ENCODE data around the gene PCSK2.

PCSK2 gene

DNA sequence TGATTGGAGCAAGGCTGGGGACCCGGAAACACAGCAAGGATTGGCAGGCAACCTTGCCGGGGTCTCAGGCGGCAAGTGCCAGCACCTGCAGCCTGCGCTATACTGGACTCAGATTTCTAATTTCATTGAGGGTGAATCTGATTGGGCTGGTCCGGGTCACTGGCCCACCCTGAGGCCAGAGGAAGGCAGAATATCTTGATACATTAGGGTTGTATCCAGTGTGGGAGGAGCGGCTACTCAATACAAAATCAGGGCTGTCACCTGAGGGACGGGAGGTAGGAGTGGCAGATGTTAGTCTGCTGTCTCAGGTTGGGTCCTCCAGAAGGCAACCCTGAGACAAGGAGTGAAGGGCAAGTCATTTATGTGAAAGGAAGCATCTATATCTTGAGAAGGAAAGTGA is 263.7 kb downstream of the PCSK2 start:
- no peak for DNase-seq

DNA sequence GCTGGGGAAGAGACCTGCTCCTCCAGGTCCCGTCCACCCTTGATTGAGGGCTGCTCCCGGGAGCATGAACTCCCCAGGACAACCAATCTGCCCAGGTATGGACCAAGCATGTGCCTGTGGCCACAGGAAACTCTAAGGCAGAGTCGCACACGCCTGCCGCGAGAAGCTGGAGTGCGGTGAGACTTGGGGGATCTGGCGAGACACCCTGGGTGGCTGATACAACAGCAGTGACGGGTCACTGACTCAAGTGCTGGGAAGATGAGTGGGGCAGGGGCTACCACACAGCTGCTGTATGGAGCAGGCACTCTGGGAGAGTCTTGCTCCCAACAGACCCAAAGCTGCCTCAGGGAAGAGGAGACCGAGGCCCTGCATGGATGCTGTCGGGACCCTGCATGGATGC is 264.2 kb downstream of the PCSK2 start:
- no peak for DNase-seq

DNA sequence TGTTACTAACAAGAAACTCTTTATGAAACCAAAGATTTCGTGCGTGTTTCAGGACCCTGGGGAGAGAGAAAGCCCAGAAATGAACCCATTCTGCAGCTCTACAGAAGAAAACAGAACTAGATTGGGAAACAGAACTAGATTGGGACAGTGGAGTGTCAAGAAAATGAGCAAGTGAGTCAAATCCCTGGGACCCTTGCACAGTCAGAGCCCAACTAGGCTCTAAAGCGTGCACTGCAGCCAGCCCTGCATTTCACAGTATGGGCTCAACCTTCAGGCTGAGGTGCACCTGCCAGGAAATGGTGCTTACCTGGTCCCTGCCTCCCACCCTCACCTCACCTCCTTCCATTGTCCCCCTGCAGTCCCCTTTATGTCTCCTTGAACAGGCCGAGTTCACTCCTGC is 264.6 kb downstream of the PCSK2 start:
- no peak for DNase-seq

DNA sequence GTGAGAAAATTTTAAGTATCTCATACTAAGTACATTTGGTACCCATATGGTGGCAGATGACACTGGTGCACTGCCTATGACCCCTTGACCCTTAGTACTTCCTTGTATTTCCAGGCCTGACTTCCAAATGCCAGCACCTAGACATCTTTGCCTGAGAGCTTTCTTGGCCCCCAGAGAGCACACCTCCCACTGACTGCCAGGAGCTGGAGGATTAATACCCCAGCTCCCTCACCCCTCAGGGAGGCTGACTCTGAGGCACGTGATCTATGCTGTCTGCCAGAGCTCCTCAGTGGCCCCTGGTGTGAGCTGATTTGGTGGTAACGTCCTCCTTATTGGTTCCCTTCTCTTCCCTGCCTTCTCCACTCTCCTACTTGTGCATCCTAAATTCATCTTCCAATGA is 266.3 kb downstream of the PCSK2 start:
- DNase-seq, result no peak

DNA sequence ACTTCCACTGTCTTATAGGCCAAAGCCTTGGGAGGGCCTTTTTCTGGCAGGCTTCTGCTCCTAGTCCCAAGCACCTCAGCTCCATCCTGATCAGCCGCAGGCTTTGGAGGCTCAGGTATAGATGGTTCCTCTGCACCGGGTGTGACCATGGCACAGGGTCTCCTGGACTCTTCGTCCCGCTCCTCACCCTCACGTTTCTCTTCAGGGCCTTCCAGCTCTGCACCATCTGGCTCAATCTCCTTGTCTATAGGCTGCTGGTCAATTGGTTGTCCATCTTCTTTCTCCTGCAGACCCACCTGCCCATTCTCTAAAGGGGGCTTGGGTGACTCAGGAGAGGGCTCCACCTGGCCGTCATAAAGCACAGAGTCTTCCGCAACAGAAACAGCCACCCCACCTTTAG is 267.4 kb downstream of the PCSK2 start:
- DNase-seq, result no peak

DNA sequence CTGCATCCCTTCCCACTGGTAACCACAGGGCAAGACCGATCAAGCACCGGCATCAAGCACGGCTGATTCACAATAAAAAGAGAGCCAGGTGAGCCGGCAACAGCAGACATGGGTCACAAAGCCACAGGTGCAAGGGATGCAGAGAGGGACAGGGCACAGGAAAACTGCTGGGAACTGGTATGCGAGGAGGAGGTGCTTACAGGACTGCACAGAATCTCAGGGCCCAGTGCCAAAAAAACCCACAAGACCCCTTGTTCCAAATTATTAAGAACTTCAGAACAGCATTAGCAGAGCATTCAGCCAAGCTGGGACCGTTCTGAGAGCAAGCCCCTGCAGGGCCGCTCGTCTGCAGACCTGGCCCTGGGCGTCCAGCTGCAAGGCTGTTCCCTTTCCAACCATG is 269.0 kb downstream of the PCSK2 start:
- no peak for DNase-seq

DNA sequence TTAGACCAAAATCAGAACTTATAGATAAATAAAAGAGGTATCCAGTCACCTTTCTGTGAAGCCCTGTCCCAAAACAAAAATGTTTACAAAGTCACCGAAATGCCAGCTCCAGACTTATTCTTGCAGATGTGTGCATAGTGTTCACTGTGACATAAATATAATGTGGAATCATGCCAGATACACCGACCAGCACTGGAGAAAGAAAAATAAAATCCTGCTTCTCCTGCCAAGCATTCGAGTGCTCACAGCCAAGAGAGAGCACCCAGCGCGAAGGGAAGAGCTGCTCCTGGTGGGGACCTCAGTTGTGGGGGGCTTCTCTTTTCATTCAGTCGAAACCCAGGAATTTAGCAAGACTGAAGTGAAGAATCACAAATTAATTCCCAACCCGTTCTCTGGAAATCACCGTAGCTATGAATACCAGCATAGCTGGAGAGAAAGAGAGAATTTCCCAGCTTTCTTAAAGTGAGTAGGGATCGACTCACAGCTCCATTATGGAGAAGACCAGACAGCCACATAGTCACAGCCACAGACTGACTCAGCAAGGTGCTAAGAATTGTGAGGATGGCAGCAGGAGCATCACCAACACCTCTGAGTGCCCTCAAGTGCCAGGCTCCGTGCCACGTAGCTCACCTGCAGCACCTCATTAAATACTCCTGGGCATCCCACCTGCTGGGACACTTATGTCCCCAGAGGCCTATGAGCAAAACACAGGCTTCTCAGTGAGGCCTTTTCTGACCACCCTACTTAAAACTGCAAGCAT is 271.2 kb downstream of the PCSK2 start:
- DNase-seq, result no peak

DNA sequence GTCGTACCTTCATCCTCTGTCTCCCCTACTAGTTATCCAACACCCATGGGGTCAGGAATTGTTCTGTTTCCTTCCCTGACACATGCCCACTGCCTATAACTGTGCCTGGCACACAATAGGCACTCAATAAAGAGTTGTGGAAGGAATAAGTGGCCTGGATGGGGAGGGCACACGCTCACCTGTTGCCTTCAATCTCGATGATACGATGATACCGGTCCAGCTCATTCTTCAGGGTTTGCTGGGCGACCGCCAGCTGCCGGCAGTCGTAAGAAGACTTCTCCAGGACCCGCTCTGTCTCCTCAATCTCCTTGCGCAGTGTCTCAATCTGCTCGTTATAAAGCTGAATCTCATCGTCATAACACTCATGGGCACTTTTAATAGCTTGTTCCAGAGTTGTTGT is 271.8 kb downstream of the PCSK2 start:
- DNase-seq, result no peak

DNA sequence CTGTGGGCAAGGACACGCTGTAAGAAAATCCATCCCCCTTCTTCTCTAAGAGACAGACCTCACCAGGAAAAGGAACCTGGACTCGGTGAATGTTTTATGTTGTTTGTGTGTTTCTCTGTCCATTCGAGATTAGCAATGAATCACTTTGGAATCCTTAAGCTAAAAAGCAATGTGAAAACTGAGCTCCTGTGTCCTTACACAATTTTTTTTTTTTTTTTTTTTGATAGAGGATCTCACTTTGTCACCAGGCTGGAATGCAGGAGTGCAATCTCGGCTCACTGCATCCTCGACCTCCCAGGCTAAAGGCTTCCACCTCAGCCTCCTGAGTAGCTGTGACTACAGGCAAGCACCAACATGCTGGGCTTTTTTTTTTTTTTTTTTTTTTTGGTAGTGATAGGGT is 272.2 kb downstream of the PCSK2 start:
- DNase-seq, result no peak

DNA sequence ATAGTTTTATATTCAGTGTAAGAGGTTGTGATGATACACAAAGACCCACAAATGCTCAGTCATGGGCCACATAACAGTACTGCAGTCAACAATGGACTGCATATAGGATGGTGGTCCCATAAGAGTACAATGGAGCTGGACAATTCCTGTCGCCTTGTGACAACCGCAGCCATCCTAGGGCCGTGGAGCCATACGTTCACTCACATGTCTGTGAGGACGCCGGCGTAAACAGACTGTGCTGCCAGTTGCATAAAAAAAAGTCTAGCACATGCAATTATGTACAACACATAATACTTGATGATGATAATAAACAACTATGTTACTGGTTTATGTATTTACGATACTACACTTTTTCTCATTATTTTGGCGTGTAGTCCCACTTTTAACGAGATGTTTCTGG is 273.4 kb downstream of the PCSK2 start:
- DNase-seq, result no peak

DNA sequence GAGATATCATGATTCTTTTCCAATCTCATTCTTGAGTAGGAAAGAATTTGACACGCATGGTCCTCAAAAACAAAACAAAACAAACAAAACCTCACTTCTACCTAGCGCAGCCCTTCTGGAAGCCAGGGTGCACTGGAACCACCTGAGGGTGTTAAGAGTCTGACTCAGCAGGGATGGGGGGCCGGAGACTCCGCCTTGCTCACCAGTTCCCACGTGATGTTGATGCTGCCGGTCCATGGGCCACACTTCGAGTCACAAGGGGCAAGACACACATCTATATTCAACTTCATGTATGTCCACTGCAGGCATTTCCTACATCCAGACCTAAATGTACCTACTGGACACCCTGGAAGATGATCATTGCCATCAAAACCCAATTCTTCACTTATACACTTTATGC is 274.0 kb downstream of the PCSK2 start:
- no peak for DNase-seq

DNA sequence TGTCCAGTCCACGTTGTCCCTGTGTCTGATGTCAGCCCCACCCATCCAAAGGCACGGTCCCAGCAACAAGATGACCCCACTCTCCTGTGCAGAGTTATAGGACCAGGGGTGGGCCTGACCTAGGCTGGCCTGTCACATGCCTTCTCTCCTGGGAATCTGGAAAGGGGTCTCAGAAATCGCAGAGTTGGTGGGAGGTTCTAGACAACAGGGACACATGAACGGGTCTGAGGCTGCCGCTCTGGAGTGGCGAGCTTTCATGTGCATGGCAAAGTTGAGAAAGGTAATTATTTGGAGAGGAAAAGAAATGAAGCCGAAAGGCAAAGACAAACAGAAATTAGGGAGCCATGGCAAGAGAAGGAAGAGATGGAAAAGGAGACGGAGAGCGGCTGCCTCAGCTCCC is 274.9 kb downstream of the PCSK2 start:
- DNase-seq, result no peak

DNA sequence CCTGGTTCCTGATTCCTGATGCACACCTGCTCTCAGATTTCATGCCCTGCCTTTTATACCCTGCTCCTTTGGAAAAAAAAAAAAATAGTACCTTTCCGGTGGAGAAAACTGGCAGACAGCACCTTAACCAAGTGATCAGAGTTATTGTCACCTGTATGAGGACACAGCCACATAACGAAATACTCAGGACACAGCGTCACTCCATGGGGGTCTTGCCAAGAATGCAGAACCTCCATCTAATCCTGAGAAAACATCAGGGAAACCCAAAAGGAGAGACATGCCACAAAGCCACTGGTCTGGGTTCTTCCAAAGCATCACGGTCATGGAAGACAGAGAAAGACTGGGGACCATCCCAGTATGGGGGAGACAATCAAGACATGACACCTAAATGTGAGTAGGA is 275.3 kb downstream of the PCSK2 start:
- no peak for DNase-seq

DNA sequence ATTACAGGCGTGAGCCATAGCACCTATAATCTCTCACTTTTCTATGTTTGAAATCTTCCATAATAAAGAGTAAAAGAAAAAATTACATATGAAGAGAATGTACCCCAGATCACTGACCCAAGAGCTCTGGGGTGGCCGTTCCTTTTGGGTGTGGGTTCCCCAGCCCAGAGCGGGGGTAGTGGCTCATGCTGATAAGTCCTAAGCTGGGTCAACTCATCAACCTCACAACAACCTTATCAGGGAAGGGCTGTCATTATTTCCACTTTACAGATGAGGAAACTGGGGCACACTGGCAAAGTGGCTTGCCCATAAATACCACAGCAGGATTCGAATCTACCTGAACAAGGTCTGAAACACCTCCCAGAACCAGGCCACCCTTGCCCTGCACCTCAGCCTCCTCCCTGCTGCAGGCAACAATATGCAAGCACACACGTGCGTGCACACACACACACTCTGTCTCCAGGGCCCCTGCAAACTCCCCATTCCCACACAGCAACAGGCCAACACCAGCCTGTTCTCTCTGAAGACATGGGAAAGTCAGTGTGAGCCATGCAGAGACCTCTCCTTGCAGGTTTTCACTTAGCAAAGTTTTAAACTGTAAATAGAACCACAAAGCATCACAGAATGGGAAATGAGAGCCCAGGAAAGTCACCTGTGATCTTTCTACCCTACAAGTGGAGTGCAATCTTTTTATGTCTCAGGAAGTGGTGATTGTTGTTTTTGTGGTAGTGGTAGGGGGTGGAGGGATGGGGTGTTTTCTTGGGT is 276.6 kb downstream of the PCSK2 start:
- no peak for DNase-seq

DNA sequence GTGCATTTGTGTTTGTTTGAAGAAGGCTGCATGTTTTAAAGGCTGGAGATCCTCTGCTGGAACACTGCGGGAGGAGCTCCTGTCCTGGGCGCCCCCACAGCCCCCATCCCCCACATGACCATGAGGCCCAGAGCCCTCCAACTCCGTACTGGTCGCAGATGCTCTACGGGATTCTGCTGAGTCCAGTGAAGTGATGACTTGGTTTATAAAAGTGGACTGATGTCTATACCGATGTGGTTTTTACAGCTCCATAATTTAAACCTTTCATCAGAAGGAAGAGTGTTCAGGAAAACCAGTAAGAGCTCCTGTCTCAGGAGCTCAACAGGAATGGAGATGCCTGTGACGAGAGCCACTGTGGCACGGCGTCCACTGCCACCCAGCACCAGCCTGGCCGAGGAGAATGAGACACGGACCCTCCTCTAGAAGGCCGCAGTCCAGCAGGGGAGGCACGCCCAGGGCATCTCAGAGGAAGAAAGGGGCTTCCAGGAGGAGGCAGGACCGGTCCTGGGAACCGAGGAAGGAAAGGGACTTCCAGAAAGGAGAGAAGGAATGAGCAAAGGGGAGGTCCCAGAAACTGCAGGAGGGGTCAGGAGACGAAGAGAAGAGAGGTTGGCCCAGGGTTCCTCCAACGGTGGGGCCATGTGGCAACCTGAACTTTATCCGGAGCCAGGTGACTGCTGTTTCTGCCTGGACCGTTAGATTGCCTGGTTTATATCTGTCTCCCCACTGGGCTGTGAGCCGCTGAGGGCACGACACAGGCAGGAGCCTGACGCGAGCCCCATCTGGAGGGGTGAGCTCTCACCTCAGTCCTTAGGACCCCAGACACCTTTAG is 277.4 kb downstream of the PCSK2 start:
- DNase-seq, result peak; percentile 49

DNA sequence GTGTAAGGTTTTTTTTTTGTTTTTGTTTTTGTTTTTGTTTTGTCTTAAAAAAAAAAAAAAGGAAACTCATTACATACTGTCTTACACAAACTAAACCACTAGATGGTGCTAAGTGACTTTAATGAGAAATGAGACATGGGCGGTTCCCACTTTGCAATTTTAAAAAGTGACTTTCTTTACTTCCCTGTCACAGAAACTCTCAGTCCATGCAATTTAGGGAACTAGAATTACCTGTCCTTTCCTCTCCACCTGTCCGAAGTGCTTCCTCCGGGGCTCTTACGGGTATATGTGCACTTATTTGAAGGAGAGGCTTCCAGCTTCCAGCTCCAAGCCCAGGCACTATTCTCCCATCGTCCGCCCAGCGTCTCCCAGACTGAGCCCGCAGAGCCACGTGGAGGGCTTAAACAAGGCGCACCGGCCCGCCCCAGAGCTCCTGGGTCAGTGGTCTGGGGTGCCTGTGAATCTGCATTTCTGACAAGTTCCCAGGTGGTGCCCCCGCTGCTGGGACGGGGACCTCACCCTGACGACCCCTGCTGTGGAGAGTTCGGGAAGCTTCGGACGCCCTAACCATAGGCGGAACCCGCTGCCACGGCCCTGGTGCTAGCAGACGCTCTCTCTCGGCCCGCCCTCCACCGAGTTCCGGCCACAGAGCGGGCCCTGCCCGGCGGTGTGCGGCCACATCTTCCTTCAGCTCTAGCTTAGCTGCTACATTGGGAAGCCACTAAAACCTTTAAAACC is 278.2 kb downstream of the PCSK2 start:
- DNase-seq, result peak; percentile 61

DNA sequence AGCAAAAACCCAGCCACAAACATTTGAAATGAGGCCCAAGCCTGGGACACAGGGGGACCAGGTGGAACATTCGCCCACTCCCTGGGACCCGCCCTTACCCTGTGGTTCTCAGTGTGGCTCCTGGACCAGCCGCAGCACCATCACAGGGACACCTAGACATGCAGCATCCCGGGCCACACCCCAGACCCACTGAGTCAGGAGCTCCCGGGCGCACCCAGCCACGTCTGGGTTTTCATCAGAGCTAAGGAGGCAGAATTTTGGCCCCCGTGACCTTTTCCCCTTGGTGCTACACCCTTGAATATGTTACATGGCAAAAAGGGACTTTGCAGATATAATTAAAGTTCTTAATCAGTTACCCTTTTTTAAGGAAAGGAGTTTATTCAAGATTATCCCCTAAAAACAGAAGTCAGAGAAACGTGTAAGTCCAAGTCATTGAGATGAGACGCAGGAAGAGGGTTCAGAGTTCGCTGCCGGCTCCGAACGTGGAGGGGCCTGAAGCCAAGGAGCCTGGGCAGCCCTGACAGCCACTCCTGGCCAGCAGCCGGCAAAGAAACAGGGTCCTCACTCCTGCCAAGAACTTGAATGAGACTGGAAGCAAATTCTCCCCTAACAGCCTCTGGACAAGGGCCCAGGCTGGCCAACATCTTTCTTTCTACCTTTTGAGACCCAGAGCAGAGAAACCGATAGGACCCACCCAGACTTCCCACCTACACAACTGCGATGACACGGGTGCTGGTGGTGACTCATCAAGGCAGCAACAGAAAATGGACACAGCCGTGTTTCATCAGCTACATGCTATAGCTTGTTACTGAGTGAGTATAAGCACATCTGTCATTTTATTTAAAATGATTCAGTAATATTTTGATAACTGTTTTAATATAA is 279.0 kb downstream of the PCSK2 start:
- no peak for DNase-seq

DNA sequence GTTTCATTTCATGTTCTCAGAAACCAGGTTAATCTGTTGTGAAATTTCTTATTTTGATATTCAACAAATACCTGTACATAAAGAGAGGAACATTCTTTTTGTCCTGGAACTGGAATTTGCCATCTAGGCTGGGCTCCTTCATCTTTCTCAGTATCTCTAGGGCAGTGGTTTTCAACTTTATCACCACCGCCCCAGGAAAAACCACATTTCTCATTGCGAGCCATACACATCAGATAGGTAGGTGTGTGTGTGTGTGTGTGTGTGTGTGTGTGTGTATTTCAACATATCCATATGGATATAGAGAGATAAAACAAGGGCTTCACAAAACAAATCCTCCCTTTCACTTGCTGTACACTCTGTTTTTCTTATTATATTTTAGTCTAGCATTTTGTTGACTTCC is 280.2 kb downstream of the PCSK2 start:
- no peak for DNase-seq

DNA sequence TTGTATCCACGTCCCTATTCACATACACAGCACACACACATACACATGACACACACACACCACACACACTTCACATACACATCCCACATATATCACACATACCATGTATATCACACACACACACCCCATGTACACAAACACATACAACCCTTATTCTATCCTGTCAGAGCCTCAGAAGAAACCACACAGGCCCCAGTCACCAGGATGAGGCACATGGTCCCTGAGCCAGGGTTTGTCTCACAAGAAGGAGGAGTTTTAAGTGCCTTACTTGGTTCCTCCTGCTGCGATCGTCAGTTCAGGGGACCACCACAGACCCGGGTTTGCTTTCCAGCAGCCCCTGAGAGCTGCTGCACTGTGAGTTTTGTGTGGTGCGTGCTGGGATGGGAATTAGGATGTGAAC is 280.7 kb downstream of the PCSK2 start:
- no peak for DNase-seq

DNA sequence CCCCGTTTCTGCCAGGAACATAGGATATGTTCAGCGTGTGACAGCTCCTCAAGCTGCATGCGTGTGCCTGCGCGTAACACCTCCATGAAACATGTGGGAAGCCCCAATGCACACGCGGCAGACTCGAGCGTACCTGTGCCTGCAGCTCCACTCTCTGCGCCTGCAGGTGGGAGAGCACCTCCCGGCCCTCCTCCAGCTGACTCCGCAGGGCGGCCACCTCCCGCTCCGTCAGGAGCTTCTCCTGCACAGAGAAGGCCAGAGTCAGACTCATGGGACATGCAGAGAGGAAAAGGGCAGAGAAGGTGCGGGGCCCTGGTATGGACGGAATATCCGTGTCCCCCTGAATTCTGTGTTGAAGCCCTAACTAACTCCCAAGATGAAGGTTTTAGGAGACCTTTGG is 281.9 kb downstream of the PCSK2 start:
- no peak for DNase-seq

DNA sequence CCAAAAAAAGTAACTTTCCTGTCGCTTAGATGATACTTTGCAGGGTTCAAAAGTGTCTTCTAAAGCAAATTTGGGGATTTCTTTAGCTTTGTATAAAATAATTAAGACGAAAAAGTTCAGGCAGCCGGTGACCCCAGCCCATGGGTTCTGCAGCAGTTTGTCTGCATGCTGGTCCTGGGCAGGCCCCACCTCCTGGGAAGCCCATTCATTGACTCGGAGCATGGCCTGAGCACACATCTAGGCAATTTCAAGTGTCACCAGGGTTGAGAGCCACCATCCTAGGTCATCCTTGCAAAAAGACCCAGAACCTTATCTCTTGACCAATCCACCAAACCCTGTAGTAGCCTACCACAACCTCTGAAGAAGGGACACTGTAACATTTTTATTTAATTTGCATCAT is 283.7 kb downstream of the PCSK2 start:
- DNase-seq, result no peak

DNA sequence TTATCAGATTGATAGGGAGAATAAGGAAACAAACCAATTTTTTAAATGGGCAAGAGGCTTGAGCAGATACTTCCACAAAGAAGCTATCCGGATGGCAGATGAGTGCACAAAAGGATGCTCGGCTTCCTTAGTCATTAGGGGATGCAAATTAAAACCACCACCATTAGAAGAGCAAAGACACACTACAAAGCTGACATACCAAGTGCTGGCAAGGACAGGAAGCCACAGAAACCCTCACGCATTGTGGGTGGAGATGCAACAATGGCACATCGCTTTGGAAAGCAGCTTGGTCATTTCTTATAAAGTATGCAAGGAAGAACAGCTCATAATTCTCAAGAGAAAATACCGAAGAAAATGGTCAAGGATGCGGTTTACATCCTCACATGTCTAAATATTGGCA is 284.6 kb downstream of the PCSK2 start:
- DNase-seq, result no peak

All from NCI-H2227 treated with DMSO at 0.1 percent for 48 hours (cell line).